RWPE2 (cell line): Measurements from ENCODE around the gene KRT86.

ENCODE experiments used
- ATAC-seq: fragments of 200-7000 bp; cut with Tn5 transposase; 3 replicates; pipeline ENCODE4 v1.9.1; 2021; ENCODE audit warnings: low read depth
- DNase-seq: peaks from one replicate; pipeline ENCODE4 v3.0.0-alpha.2; 2020; ENCODE audit warnings: low spot score
- H3K27ac ChIP-seq: fragments of 450-650 bp; 2 replicates; pipeline ENCODE4 v1.5.1; 2017; ENCODE audit warnings: mild to moderate bottlenecking; ENCODE audit not compliant: poor library complexity, severe bottlenecking
- H3K27me3 ChIP-seq: fragments of 250-450 bp; sonication (Bioruptor Pico); 2 replicates; pipeline ENCODE4 v1.5.1; 2021; ENCODE audit warnings: mild to moderate bottlenecking, moderate library complexity; ENCODE audit not compliant: insufficient read depth, poor library complexity, severe bottlenecking
- H3K36me3 ChIP-seq: fragments of 250-450 bp; sonication (Bioruptor Pico); 2 replicates; pipeline ENCODE4 v1.5.1; 2020; ENCODE audit warnings: low read depth, mild to moderate bottlenecking, moderate library complexity
- H3K4me1 ChIP-seq: fragments of 250-450 bp; sonication (Bioruptor Pico); 2 replicates; pipeline ENCODE4 v1.5.1; 2021; ENCODE audit warnings: mild to moderate bottlenecking, moderate library complexity; ENCODE audit not compliant: insufficient read depth, poor library complexity, severe bottlenecking
- H3K4me3 ChIP-seq: fragments of 250-450 bp; sonication (Bioruptor Pico); 2 replicates; pipeline ENCODE4 v1.5.1; 2021; ENCODE audit warnings: mild to moderate bottlenecking, moderate library complexity; ENCODE audit not compliant: severe bottlenecking
- H3K9me3 ChIP-seq: fragments of 250-450 bp; sonication (Bioruptor Pico); 2 replicates; pipeline ENCODE4 v1.5.1; 2021; ENCODE audit warnings: mild to moderate bottlenecking, moderate library complexity; ENCODE audit not compliant: severe bottlenecking
- TF ChIP-seq, protein P1 (sequence below): fragments of 450-650 bp; IDR thresholded peaks from one replicate; pipeline ENCODE4 v1.5.1; 2017; ENCODE audit warnings: mild to moderate bottlenecking, moderate library complexity; ENCODE audit not compliant: poor library complexity, severe bottlenecking

The KRT86 gene

DNA sequence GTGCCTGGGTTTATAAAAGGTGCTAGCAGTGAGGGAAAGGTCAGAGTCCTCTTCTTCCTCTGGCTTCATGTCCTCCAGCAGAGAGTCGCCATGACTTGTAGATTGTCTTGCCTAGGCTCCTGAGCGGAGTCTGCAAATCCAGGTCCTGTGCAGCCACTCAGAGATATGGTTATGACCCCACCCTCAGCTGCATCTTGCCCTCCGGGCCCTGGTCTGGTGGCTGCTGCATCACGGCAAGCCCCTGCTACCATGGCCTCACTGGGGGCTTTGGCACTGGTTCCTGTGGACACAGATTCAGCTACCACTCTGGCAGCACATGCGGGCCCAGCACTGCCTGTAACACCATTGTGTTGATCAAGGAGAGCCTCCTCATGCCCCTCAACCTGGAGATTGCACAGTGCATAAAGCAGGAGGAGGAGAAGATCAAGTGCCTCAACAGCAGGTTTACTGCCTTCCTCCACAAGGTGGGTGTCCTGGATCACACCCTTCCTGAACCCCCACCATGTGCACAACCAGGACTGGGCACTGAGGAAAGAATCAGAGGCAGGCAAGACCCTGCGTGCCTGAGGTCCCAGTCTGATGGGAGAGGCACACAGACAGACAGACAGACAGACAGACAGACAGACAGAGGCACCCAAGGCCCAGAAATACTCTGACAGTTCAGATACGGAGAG is 10.5 kb upstream of the KRT86 start:
- Histone ChIP-seq H3K4me3 (no peak overlapping the region), H3K9me3 (no peaks in the 10 kb centered on the region), H3K27ac (no peak overlapping the region), H3K4me1 (no peaks in the 10 kb centered on the region), H3K36me3 (no peaks in the 10 kb centered on the region), H3K27me3 (no peaks in the 10 kb centered on the region)
- no peak for ATAC-seq
- TF ChIP-seq, protein P1, sequence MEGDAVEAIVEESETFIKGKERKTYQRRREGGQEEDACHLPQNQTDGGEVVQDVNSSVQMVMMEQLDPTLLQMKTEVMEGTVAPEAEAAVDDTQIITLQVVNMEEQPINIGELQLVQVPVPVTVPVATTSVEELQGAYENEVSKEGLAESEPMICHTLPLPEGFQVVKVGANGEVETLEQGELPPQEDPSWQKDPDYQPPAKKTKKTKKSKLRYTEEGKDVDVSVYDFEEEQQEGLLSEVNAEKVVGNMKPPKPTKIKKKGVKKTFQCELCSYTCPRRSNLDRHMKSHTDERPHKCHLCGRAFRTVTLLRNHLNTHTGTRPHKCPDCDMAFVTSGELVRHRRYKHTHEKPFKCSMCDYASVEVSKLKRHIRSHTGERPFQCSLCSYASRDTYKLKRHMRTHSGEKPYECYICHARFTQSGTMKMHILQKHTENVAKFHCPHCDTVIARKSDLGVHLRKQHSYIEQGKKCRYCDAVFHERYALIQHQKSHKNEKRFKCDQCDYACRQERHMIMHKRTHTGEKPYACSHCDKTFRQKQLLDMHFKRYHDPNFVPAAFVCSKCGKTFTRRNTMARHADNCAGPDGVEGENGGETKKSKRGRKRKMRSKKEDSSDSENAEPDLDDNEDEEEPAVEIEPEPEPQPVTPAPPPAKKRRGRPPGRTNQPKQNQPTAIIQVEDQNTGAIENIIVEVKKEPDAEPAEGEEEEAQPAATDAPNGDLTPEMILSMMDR: no peak
- peak; percentile 47 for DNase-seq

DNA sequence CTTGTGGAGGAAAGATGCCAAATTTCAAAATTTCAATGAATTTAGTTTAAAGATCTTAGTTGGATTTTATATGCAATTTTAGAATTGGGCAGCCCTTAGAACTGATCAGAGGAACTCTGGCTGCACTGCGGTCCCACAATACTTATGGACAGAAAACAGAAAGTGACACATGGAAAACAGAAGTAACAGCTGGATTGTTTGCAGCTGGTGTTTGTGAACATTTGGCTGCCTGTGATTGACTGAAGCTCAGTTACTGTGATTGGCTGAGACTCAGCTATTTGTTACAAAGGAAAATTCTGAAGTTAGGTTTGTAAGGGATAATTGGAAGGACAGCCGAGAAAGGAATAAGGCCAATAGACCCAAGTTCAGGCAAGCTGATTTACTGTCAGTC is 10.0 kb upstream of the KRT86 start:
- DNase-seq (peak; percentile 2), ATAC-seq (no peak)
- H3K27me3 ChIP-seq: no peaks in the 10 kb centered on the region

DNA sequence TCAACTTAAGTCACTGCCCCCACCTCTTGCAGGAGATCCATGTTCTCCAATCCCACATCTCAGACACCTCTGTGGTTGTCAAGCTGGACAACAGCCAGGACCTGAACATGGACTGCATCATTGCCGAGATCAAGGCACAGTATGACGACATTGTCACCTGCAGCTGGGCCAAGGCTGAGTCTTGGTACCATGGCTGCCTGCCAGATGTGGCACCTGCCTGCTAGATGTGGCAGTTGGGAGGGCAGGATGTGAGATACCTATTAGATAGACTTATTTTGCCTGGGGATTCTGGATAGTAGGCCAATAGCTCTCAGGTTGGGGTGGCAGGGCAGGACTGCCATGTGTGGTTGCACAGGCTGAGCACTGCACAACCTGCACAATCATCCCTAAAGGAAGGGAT is 7.9 kb upstream of the KRT86 start:
- Histone ChIP-seq H3K27me3 (no peaks in the 10 kb centered on the region), H3K9me3 (no peaks in the 10 kb centered on the region), H3K4me3 (no peak overlapping the region), H3K36me3 (no peaks in the 10 kb centered on the region), H3K4me1 (peaks cover 5% of the 10 kb centered on the region), H3K27ac (no peak overlapping the region)
- peak; percentile 33 for DNase-seq
- TF ChIP-seq, protein P1: no peak
- no peak for ATAC-seq

More for the DNA sequence above, 10.0 kb upstream of the KRT86 start:
- H3K9me3 ChIP-seq: no peaks in the 10 kb centered on the region
- no peak overlapping the region for H3K27ac ChIP-seq
- no peaks in the 10 kb centered on the region for H3K4me1 ChIP-seq
- H3K36me3 ChIP-seq: no peaks in the 10 kb centered on the region
- H3K4me3 ChIP-seq: no peak overlapping the region
- TF ChIP-seq, protein P1: no peak

DNA sequence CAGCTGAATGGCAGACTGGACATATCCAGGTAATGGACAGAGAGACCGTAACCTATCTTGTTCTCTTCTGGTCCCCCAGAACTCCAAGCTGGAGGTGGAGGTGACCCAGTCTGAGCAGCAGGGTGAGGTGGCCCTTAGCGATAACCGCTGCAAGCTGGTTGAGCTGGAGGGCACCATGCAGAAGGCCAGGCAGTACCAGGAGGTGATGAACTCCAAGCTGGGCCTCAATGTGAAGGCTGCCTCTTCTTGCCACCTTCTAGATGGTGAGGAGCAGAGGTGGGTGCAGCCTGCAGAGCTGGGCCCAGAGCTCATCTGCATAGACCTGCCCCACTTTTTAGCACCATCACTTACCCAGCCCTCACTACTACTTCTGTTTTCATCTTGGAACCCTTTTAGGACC is 7.2 kb upstream of the KRT86 start:
- no peak overlapping the region for H3K4me3 ChIP-seq
- H3K4me1 ChIP-seq: peaks cover 5% of the 10 kb centered on the region
- no peaks in the 10 kb centered on the region for H3K27me3 ChIP-seq
- no peaks in the 10 kb centered on the region for H3K36me3 ChIP-seq
- DNase-seq (peak; percentile 11), ATAC-seq (no peak)
- no peaks in the 10 kb centered on the region for H3K9me3 ChIP-seq
- no peak overlapping the region for H3K27ac ChIP-seq
- TF ChIP-seq, protein P1: no peak

DNA sequence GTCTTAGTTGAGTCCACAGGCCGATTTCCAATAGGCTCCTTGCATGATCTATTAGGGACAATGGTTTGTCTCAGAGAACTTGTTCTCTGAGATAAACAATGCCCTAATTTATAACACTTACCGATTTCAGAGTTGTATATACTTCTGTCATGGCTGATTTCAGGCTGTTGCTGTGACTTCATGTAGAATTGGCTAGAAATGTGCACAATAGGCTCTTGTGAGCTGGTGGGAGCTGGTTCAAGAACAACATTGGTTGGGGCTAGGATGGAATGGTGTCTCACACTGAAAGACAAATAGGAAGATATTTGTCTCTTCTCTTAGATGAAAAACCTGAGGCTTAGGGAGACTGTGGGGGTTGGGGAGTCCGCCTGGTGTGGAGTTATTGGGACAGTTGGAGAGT is 6.7 kb upstream of the KRT86 start:
- H3K27me3 ChIP-seq: no peaks in the 10 kb centered on the region
- H3K9me3 ChIP-seq: no peaks in the 10 kb centered on the region
- peaks cover 5% of the 10 kb centered on the region for H3K4me1 ChIP-seq
- no peak for ATAC-seq
- no peaks in the 10 kb centered on the region for H3K36me3 ChIP-seq
- no peak for DNase-seq
- no peak overlapping the region for H3K27ac ChIP-seq
- no peak overlapping the region for H3K4me3 ChIP-seq
- TF ChIP-seq, protein P1: no peak
